HCT116 (cell line): ENCODE data around the gene THAP8.

Experiments
- CBX3 ChIP-seq: IDR thresholded peaks from 2 replicates; pipeline ENCODE4 v1.6.1; 2012; ENCODE audit warnings: low read depth
- CTCF ChIP-seq, 3 experiments: fragments of 200-600 bp in 1 of 3; sonication (generic) in 1 of 3; IDR thresholded peaks in 2 of 3; conservative IDR thresholded peaks in 1 of 3; 2 replicates each; pipeline ENCODE4 v1.5.1; 2012 to 2017; ENCODE audit warnings: low read depth in 2 of 3, low read length in 2 of 3, antibody characterized with exemption in 1 of 3, borderline replicate concordance in 1 of 3, control low read depth in 1 of 3, mild to moderate bottlenecking in 1 of 3, mixed read lengths in 1 of 3, mixed run types in 1 of 3, moderate library complexity in 1 of 3; ENCODE audit not compliant: insufficient read depth in 1 of 3
- ELF1 ChIP-seq: IDR thresholded peaks from 2 replicates; pipeline ENCODE4 v1.6.1; 2012; ENCODE audit warnings: low read depth, borderline replicate concordance
- EZH2 ChIP-seq: fragments of 200-600 bp; sonication (generic); IDR thresholded peaks from 2 replicates; pipeline ENCODE4 v1.6.1; 2017; ENCODE audit warnings: antibody characterized with exemption, mixed run types
- EZH2phosphoT487 ChIP-seq: fragments of 200-600 bp; IDR thresholded peaks from 2 replicates; pipeline ENCODE4 v1.6.1; 2018; ENCODE audit warnings: antibody characterized with exemption, borderline replicate concordance
- POLR2A ChIP-seq: IDR thresholded peaks from 2 replicates; pipeline ENCODE4 v1.7.0; 2011; ENCODE audit warnings: borderline replicate concordance; ENCODE audit not compliant: insufficient read depth, insufficient read length; ENCODE audit errors: extremely low read depth
- POLR2AphosphoS5 ChIP-seq: IDR thresholded peaks from 2 replicates; pipeline ENCODE4 v1.6.1; 2011; ENCODE audit warnings: mild to moderate bottlenecking, low read depth, low read length, moderate library complexity
- REST ChIP-seq: IDR thresholded peaks from 2 replicates; pipeline ENCODE4 v1.6.1; 2012; ENCODE audit warnings: low read depth
- SP1 ChIP-seq: IDR thresholded peaks from 2 replicates; pipeline ENCODE4 v1.6.1; 2012; ENCODE audit warnings: low read depth
- TCF7L2 ChIP-seq: IDR thresholded peaks from 2 replicates; pipeline ENCODE4 v1.7.0; 2011; ENCODE audit warnings: borderline replicate concordance, inconsistent platforms; ENCODE audit not compliant: insufficient read depth, insufficient read length; ENCODE audit errors: extremely low read depth
- YY1 ChIP-seq: IDR thresholded peaks from 2 replicates; pipeline ENCODE4 v1.6.1; 2011; ENCODE audit warnings: low read length, low read depth, moderate library complexity, mild to moderate bottlenecking; ENCODE audit not compliant: insufficient replicate concordance; ENCODE audit errors: extremely low read depth
- TF ChIP-seq, protein P1 (sequence below): IDR thresholded peaks from 2 replicates; pipeline ENCODE4 v1.6.1; 2012

DNA sequence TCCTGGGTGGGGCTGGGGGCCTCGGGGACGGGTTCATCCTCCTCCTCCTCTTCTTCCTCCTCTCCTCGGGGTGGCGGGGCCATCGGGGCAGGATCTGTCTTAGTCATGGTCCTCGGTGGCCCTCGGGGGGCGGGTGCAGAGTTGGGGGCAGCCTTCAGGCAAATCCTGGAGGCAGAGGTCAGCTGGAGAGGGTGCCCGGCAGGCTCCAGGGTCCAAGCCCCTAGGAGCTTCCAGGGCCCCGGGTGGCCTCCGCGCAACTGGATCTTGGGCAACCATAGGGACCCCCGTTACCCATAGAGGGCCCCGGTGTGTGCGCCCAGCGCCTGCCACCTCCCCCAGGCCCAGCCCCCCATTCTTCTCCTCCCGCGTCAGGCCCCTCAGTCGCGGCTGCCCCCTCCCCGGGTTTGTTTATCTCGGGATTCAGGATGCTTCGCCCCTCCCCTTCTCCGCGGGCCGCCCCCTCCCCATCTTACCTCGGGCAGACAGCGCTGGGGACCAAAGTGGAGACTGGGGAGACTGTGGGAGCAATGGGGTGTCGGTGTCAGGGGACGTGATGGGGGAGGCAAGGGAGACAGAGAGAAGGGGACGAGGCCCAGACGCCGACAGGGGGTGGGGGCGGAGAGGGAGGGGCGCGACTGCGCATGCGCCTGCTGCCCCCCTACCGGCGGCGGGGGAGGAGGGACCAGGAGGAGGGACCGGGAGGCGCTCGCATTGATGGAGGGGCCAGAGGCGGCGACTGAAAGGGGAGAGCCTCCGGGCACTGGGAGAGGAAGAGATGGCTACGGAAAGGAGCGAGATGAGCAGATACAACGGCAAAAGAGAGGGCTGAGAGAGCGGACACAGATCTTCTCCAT is 21.6 kb downstream of the THAP8 start, which contains the start of gene CLIP3:
- TF ChIP-seq CTCF (IDR thresholded peaks at IDR 0.05 in 2 of 3, conservative IDR thresholded peaks at IDR 0.05 in 1 of 3; ENCODE audit: borderline replicate concordance in 1 of 3, insufficient read depth in 1 of 3, low read depth in 2 of 3, low read length in 2 of 3) (no peak), POLR2AphosphoS5 (no peak), SP1 (no peak), CBX3 (no peak), EZH2 (no peak), POLR2A (no peak), REST (no peak), YY1 (no peak), EZH2phosphoT487 (no peak), ELF1 (no peak), TCF7L2 (no peak)
- TF ChIP-seq, protein P1, sequence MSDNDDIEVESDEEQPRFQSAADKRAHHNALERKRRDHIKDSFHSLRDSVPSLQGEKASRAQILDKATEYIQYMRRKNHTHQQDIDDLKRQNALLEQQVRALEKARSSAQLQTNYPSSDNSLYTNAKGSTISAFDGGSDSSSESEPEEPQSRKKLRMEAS = no peak
